A673 (cell line): ENCODE results near the gene KIRREL3. TPM values are rescaled to one million over a fixed set of nuclear protein-coding genes. Genes with fewer than 3 reads are reported as not detected.

Experiments used
- BruUV-seq: library from RNA; stranded (reverse); fragments of 400-500 nt; replicated peaks from 2 replicates; lab custom pipeline; 2021; lab: Mats Ljungman, UMichigan
- CTCF ChIA-PET: fragments of 300-600 bp; sonication (Branson Sonifier 250); formaldehyde crosslinking; loops from one replicate; lab custom pipeline; 2022; ENCODE audit warnings: antibody characterized with exemption; lab: Charles Lee
- POLR2A ChIA-PET: fragments of 300-600 bp; sonication (Branson Sonifier 250); formaldehyde crosslinking; loops from one replicate; lab custom pipeline; 2022; ENCODE audit warnings: antibody characterized with exemption; ENCODE audit not compliant: low non-redundant PET; lab: Charles Lee
- DNase-seq: peaks from one replicate; pipeline ENCODE4 v3.0.0-alpha.2; 2015; ENCODE audit warnings: low spot score
- H3K27ac ChIP-seq: fragments of 200-600 bp; sonication (generic); 2 replicates; pipeline ENCODE4 v1.5.1; 2016; ENCODE audit warnings: mixed run types, low read depth, mild to moderate bottlenecking, mixed read lengths, antibody characterized with exemption, low read length; ENCODE audit not compliant: poor library complexity, severe bottlenecking
- H3K27me3 ChIP-seq: fragments of 200-600 bp; sonication (generic); replicated peaks from 2 replicates; pipeline ENCODE4 v1.6.1; 2017; ENCODE audit warnings: mixed run types, low read depth, mild to moderate bottlenecking, mixed read lengths, antibody characterized with exemption, low read length; ENCODE audit not compliant: insufficient read depth, poor library complexity
- H3K36me3 ChIP-seq: fragments of 200-600 bp; sonication (generic); 2 replicates; pipeline ENCODE4 v1.6.1; 2016; ENCODE audit warnings: mixed run types, mild to moderate bottlenecking, mixed read lengths, antibody characterized with exemption, low read length; ENCODE audit not compliant: insufficient read depth, poor library complexity, severe bottlenecking
- H3K4me1 ChIP-seq: fragments of 200-600 bp; sonication (generic); 2 replicates; pipeline ENCODE4 v1.6.1; 2017; ENCODE audit warnings: mixed run types, mild to moderate bottlenecking, mixed read lengths, antibody characterized with exemption, low read length; ENCODE audit not compliant: insufficient read depth, poor library complexity, severe bottlenecking
- H3K4me3 ChIP-seq: fragments of 200-600 bp; sonication (generic); 2 replicates; pipeline ENCODE4 v1.5.1; 2016; ENCODE audit warnings: low read depth, mixed run types, mild to moderate bottlenecking, mixed read lengths, low read length; ENCODE audit not compliant: poor library complexity, severe bottlenecking
- H3K9me3 ChIP-seq: fragments of 200-600 bp; sonication (generic); 2 replicates; pipeline ENCODE4 v1.6.1; 2016; ENCODE audit warnings: mixed run types, low read depth, mild to moderate bottlenecking, mixed read lengths, antibody characterized with exemption, low read length; ENCODE audit not compliant: poor library complexity, severe bottlenecking
- EZH2 ChIP-seq: fragments of 200-600 bp; sonication (generic); IDR thresholded peaks from 2 replicates; pipeline ENCODE4 v1.6.1; 2017; ENCODE audit warnings: borderline replicate concordance, low read depth, mild to moderate bottlenecking, mixed read lengths, antibody characterized with exemption, low read length; ENCODE audit not compliant: poor library complexity, severe bottlenecking
- intact Hi-C: fragments of 100-400 bp; cut with micrococcal nuclease; formaldehyde crosslinking; loops from one replicate; pipeline ENCODE4 v1.10.0; 2022; ENCODE audit not compliant: unreplicated experiment
- total RNA-seq: library from RNA; stranded (reverse); gene quantifications from 2 replicates; pipeline ENCODE4 v1.2.3, GENCODE V29; 2021
- TF ChIP-seq, protein P1 (sequence below): fragments of 300-800, 200-600 bp; sonication (generic); conservative IDR thresholded peaks from 2 replicates; pipeline ENCODE4 v1.5.1; 2017; ENCODE audit warnings: low read depth, mild to moderate bottlenecking, antibody characterized with exemption, low read length, moderate library complexity, mixed read lengths

Gene KIRREL3
- total RNA-seq, 1 experiment from 2014 or later, result not detected

DNA sequence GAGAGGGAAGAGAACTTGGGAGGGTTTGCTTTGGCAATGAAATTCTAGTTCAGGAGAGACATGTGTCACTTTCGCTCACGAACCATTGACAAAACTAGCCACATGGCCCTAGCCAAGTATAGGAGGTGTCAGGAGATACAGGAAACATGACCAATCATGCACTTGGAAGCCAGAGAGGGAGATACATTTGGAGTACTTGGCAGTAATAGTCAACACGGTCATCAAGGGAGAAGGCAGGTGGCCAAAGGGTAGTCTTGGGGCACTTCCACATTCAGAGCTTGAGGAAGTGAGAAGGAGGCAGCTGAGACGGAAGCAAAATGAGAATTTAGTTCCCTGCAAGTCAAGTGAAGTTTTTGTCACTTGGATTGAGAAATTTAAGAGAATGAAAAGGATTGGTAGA, 26.4 kb upstream of the KIRREL3 start:
- DNase-seq, result no peak
- POLR2A ChIA-PET, result no interaction called here
- CTCF ChIA-PET, result no interaction called here
- H3K9me3 ChIP-seq, result no peaks in the 10 kb centered on the region
- H3K36me3 ChIP-seq, result no peaks in the 10 kb centered on the region
- no peak overlapping the region for H3K27ac ChIP-seq
- H3K4me1 ChIP-seq, result no peaks in the 10 kb centered on the region
- TF ChIP-seq, protein P1, sequence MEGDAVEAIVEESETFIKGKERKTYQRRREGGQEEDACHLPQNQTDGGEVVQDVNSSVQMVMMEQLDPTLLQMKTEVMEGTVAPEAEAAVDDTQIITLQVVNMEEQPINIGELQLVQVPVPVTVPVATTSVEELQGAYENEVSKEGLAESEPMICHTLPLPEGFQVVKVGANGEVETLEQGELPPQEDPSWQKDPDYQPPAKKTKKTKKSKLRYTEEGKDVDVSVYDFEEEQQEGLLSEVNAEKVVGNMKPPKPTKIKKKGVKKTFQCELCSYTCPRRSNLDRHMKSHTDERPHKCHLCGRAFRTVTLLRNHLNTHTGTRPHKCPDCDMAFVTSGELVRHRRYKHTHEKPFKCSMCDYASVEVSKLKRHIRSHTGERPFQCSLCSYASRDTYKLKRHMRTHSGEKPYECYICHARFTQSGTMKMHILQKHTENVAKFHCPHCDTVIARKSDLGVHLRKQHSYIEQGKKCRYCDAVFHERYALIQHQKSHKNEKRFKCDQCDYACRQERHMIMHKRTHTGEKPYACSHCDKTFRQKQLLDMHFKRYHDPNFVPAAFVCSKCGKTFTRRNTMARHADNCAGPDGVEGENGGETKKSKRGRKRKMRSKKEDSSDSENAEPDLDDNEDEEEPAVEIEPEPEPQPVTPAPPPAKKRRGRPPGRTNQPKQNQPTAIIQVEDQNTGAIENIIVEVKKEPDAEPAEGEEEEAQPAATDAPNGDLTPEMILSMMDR, result no peak
- no peak for TF ChIP-seq EZH2
- no TSS peak for BruUV-seq
- H3K4me3 ChIP-seq, result no peak overlapping the region
- H3K27me3 ChIP-seq, result peaks cover 41% of the 10 kb centered on the region
- intact Hi-C loops, result no loop called here

DNA sequence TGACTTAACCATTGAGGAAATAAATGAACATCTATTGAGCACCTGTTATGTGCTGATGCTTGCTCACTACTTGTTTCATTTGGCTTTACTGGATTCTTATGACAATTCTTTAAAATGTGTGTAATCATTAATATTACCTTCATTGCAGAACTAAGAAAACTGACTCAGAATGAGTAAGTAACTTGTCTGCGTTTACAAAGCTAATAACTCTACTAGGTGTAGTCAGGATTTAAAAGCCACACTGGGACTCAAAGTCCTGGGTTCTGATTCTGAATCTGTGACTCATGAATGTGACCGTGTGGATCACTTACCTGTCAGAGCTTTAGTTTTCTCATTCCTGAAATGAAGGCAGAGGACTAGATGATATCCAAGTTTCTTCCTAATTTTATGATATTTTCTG, 23.4 kb upstream of the KIRREL3 start:
- POLR2A ChIA-PET, result interaction anchor here (0.7 kb wide), 1 partner anchor 117 kb away, joined by 3 read pairs; no protein-coding TSS in a partner anchor
- no peak for DNase-seq

DNA sequence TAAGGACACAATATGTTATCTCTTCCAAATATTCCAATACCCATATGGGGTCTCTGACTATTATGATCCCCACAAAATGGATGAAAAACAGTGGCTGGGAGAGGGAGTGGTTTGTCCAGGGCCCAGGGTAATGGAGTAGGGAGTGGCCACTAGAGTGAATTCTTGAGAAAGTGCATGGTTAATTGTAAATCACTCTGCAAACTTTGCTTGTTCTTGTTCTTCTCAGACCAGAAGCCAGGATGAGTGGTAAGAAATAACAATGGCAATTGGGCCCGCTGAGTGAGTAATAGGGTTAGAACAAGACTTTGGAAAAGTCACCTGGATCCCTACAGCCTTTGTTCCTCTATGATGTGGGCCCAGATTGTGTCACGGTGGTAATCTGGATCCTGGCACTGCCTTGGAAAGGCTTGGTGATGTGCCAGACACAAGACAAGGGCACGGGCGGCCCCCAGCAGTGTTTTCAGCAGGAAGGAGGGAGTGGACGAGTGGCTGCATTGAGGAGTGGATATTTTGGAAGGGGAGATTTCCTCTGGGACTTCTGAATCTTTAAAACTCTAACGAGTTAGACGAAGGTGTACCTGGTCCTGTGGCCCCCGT, 18.2 kb upstream of the KIRREL3 start:
- ChIA-PET CTCF (no interaction called here), POLR2A (no interaction called here)
- Histone ChIP-seq H3K27ac (no peak overlapping the region), H3K4me1 (no peaks in the 10 kb centered on the region), H3K27me3 (peaks cover 24% of the 10 kb centered on the region), H3K36me3 (no peaks in the 10 kb centered on the region), H3K4me3 (no peak overlapping the region), H3K9me3 (no peaks in the 10 kb centered on the region)
- TF ChIP-seq, protein P1, result no peak
- TF ChIP-seq EZH2, result no peak
- DNase-seq, result no peak
- intact Hi-C loops, result no loop called here
- BruUV-seq, result no TSS peak

More for the DNA sequence above, 23.4 kb upstream of the KIRREL3 start:
- Histone ChIP-seq H3K9me3 (no peaks in the 10 kb centered on the region), H3K36me3 (no peaks in the 10 kb centered on the region), H3K27me3 (peaks cover 34% of the 10 kb centered on the region), H3K27ac (no peak overlapping the region), H3K4me1 (no peaks in the 10 kb centered on the region), H3K4me3 (no peak overlapping the region)
- CTCF ChIA-PET, result no interaction called here
- no TSS peak for BruUV-seq
- no peak for TF ChIP-seq EZH2
- TF ChIP-seq, protein P1, result no peak
- intact Hi-C loops, result no loop called here
